Endometrial microvascular endothelial cells (primary cell): Measurements from ENCODE around the gene ARID1B. TPM values are rescaled to one million over a fixed set of nuclear protein-coding genes. Genes with fewer than 3 reads are reported as not detected.

ENCODE experiments used
- in situ Hi-C: cut with HindIII; loops from 2 replicates; pipeline ENCODE4 v1.10.0; 2017; ENCODE audit warnings: low sequenced_read_pairs, low pct_unique_long_range_greater_than_20kb; ENCODE audit errors: inconsistent ontology term
- total RNA-seq: library from RNA; depleted of rRNA; stranded (reverse); fragments of >200 nt; gene quantifications from one replicate; pipeline ENCODE4 v1.2.3, GENCODE V29; 2015; ENCODE audit errors: inconsistent ontology term

ARID1B gene
- total RNA-seq, 1 donor from 2014 or later: 24.6 TPM

DNA sequence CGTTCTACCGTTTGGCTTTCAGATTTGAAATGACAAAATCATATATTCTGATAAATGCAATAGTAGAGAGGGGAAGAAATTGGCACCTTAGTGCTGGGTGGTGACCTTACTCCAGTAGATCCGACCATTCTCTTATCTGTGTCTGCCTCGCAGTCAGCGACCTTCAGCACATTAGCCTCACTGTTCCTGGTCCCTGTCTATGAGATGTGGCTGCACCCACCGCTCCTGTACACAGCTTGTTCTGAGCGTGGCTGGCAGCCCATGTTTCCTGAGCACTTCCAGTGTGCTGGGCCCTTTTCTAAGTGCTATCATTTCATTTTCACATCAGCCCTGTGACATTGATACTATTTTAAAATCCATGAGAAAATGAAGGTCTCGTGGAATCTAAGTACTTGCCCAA, 408.0 kb downstream of the ARID1B start:
- in situ Hi-C loops: no loop called here

DNA sequence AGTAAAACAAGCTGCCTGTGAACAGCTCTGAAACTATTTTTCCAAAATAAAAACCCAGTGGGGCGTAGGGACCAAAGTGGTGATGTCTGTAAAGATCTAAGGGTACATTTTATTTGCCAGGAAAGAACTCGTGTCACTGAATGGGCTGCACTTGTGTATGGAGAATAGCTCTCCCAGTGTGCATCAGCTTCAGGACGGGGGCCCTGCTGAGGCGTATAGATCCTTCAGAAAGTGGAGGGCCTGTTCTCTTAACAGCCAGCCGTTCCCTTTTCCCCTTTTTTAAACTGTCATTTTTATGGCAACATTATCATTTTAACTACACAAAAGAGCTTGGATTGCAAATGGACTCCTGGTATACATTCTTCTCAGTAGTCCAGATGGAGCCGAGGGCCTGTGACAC, 408.8 kb downstream of the ARID1B start:
- in situ Hi-C loops: no loop called here

DNA sequence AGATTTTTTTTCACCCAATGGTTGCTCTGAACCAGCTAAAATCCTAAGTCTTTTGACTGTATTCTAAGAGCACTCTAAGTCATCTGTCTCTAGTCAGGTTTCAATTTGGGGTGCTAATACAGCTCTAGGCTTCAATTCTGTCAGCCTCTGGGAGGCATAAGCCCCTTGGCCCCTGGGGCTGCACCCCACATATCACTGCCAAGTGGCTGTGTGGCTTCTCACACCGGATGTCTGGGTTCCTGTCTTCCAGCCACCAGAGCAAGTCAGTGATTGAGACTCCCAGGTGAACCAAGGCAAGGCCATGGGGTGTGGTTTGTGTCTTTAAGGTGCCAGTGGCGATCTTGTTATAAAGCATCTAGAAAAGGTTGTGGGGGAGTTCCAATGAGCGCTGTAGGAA, 409.6 kb downstream of the ARID1B start:
- in situ Hi-C loops: no loop called here

DNA sequence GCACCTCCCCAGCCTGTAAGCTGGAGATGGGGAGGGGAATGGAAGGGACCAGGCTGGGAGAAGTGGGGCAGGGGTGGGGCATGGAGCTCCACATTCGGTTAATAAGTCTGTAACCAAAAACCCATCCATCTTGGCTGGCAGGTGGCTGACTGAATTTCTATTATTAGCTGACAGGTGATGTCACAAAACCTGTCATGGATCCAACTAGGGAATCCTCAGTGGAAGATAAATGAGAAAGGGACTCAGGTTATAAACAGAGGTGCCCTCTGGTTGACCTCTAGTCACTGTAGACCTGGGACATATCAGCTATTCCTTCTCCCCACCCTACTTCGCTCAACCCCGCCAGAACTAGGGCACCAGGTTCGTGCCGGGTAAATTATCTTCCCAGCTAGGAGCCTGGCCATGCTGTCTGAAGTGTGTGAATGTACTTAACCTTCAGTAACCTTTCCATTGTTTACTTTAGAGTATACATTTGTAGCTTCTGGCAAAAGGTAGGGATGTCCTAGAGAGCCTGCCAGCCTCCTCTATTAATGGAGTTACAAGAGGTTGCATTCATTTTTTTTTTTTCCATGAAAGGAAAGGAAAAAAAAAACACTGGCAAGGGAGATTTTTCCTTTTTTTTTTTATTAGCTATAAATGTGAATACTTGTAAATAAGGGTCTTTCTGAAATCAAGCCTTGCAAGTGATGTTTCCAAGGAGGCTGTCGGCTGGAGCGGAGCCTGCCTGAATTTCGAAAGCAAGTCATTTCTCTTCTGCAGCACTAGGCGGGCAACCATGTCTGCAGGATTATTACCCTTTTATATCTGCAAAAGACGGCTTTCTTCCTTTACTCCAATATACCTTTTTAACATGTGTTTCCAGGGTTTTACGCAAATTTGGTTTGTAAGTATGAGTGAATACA, 410.3 kb downstream of the ARID1B start:
- in situ Hi-C loops: no loop called here

DNA sequence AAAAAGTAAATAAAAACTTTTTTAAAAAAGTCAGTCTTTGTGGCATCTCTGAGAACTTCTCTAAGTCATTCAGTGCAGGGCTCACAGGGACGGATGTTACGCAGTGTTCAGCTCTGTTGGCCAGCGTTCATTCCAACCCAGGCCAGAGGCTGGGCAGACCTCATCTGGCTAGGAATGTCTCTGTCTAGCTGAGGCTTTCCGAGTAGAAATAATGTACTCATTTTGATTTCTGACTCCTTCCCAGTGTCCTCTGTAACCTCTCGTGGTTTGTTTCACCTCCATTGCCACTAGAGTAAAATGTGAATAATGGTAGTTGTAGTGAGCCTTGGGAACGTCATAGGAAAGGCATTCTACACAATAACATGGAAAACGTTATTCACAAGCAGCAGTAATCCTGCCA, 411.0 kb downstream of the ARID1B start:
- in situ Hi-C loops: no loop called here

DNA sequence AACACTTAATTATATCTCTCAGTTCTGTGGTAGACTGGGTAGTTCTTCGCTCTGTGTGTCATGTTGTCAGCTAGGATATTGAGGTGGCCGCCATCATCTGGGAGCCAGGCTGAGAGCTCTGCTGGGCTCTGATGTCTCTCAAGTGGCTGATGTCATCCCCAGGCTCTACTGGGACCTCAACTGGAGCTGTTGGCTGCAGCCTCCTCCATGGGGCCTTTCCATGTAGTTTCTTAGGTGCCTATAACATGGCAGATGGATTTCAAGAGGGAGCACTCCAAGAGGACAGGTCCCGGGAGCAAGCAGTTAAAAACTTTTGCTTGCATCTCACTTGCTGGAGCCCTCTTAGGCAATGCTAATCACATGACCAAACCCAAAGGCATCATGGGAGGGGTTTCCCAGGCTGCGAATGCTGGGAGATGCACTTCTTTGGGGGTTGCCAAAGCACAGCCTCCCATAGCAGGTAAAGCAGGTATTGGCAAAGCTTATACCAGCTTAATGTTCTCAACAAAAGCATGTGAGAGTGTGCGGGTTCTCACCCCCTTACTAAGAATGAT, 416.3 kb downstream of the ARID1B start:
- in situ Hi-C loops: no loop called here

DNA sequence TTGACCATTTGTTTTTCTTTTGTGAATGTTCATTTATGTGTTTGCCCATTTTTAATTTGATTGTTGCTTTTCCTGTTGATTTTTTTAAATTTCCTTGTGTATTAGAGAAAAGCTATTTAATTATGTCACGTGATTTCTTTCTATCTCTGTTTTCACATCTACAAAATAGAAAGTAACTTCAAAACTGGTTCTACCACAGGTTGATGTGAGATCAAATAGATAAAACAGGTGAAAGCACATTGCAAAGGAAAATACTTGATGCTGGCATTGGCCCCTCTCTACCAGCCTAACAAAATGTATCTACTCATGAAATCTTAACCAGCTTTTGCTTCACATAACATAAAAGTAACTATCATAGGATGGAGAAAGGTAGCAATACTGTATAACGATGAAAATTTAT, 416.9 kb downstream of the ARID1B start:
- in situ Hi-C loops: no loop called here

DNA sequence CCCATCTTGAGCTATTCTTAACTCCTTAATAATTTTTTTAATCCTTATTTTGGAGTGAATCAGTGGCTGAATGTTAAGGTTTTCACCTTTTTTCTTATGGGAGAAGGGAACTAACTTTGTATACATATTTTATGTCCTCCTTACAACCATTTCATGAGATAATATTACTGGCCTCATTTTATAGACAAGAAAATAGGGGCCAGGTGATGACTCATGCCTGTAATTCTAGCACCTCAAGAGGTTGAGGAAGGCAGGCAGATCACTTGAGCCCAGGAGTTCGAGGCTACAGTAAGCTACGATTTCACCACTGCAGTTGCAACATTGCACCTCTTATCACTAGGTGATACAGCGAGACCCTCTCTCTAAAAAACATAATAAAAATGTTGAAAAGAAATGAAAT, 417.5 kb downstream of the ARID1B start:
- in situ Hi-C loops: no loop called here

DNA sequence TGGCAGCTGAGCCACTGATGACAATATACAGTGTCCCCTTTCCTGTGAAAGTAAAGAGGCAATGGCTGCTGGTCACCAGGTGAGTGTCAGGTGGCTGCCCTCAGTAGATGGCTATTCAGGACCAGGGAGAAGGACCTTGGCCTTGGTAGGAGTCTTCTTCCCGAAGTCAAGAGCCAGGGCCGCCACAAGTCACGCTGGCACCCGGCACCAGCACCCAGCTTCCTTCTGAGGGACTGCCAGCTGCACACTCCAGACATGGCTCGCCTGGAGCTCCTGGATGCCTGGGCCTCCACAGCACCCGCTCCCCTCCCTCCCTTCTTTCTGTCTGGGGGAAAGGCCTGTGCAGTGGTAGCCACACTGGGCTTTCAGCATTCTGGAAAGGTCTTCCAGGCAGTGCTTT, 419.2 kb downstream of the ARID1B start:
- in situ Hi-C loops: no loop called here

DNA sequence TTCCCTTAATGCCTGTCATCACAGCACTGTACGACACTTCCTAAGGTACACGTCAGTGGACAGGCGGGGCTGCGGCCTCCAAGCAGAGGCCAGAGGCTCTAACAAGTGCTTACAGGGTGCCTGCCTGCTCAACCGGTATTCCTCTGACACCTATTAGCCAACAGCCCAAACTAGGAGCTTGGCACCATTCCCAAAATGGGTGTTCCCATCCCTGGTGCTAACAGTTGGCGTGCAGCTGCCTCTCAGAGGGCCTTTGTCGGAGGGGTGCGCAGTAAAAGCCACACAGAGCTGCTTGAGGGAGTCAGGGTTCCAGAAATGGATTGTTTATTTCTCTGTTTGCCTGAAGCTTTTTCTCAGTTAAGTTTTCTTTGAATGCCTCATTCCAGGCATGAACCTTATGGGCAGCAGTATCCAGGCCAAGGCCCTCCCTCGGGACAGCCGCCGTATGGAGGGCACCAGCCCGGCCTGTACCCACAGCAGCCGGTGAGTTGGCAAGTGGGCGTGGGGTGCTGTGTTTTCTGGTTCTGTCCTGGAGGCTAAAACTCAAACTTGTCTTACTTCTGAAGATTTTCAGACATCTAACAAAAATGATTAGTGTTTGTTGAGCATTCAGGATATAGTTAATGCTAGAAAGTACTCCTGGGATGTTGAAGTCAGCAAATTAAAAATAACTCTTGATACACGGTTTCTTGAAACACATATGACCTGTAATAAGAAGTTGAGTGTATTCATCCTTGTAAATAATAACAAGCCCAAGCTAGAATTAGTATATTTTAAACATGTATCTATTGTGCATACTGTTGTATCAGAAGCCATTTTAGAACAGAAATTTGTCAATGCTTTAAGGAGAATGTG, 421.5 kb downstream of the ARID1B start:
- in situ Hi-C loops: no loop called here

DNA sequence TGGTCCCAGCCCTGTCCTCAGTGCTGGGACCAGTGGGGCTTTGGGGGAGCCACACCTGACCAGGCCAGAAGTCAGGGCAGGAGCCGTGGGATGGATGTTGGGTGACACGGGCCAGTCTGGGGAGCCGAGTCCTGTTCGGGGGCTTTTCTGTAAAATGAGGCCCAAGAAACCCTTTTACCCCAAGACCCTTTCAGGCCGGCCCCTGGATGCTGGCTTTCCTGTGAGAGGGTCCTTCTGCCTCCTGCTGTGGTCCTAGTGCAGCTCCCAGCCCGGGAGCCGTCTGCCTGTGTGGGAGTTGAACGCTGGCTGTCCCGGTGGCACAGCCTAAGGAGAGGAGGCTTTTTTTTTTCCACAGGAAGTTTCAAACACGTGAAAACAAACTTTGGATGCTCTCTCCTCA, 422.9 kb downstream of the ARID1B start:
- in situ Hi-C loops: no loop called here

DNA sequence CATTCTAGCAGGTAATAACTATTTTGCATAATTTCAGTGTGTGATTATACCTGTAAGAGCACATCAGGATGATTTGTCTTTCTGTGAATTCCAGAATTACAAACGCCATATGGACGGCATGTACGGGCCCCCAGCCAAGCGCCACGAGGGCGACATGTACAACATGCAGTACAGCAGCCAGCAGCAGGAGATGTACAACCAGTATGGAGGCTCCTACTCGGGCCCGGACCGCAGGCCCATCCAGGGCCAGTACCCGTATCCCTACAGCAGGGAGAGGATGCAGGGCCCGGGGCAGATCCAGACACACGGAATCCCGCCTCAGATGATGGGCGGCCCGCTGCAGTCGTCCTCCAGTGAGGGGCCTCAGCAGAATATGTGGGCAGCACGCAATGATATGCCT, 423.4 kb downstream of the ARID1B start:
- in situ Hi-C loops: no loop called here

DNA sequence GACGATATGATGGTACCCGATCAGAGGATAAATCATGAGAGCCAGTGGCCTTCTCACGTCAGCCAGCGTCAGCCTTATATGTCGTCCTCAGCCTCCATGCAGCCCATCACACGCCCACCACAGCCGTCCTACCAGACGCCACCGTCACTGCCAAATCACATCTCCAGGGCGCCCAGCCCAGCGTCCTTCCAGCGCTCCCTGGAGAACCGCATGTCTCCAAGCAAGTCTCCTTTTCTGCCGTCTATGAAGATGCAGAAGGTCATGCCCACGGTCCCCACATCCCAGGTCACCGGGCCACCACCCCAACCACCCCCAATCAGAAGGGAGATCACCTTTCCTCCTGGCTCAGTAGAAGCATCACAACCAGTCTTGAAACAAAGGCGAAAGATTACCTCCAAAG, 423.9 kb downstream of the ARID1B start:
- in situ Hi-C loops: no loop called here

DNA sequence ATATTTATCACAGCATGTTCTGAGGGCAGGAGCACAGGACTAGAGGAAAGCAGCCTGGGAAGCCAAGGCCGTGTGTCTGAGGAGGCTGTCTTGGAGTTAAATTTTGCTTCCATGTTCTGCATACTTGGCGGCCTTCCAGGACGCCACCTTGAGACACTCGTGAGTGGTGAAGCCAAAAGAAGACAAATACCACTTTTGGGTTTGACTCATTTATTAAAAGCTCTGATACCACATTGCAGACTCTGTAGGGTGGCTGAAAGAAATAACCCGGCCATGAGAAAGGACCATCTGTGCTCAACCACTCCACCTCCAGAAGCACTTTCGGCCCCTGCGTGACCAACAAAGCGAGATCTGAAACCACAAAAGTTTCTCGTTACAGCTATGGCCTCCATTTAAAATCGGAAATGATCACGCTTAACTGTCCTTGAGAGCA, 426.1 kb downstream of the ARID1B start:
- in situ Hi-C loops: no loop called here

DNA sequence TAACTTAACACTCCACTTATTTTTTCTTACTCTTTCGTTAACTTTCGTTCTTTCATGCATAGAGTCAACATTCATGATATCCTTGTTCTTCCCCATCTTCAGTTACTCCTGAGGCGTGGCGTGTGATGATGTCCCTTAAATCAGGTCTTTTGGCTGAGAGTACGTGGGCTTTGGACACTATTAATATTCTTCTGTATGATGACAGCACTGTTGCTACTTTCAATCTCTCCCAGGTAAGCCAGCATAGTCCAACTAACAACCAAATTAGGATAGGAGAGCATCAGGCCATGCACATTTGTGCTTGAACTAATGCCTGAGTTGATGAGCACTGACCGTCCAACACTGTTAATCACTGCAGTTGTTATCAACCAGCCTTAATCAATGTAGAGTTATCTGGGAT, 426.6 kb downstream of the ARID1B start:
- in situ Hi-C loops: no loop called here

DNA sequence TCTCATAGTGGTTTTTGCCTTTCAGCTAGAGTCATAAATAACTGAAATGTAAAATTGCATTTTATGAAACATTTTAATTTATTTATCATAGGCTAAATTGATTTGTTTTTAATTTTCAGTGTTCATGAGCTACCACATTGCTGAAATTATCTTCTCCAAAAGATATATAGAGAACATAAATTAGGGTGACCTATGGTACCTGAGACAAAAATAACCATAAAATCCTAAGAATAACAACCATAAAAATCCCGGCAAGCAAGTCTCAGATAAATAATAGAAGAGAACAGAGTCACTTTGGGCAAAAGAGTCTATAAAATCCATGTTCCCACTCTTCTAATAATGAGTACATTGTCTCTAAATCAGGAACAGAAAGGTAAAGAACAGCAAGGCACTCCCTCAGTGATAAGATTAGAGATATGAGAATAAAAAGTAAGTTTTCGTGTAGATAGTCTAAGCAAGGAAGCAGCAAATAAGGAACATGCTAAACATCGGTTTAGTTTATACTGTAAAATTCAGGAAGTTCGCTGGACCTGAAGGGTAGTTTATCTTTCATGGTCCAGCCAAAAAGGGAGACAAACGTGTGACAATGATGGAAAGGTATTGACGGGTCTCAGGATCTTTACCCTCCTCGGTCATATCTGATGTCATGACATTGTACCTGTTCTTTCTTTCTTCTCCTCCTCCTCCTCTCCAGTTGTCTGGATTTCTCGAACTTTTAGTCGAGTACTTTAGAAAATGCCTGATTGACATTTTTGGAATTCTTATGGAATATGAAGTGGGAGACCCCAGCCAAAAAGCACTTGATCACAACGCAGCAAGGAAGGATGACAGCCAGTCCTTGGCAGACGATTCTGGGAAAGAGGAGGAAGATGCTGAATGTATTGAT, 428.5 kb downstream of the ARID1B start:
- in situ Hi-C loops: no loop called here

DNA sequence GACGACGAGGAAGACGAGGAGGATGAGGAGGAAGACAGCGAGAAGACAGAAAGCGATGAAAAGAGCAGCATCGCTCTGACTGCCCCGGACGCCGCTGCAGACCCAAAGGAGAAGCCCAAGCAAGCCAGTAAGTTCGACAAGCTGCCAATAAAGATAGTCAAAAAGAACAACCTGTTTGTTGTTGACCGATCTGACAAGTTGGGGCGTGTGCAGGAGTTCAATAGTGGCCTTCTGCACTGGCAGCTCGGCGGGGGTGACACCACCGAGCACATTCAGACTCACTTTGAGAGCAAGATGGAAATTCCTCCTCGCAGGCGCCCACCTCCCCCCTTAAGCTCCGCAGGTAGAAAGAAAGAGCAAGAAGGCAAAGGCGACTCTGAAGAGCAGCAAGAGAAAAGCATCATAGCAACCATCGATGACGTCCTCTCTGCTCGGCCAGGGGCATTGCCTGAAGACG, 429.2 kb downstream of the ARID1B start:
- in situ Hi-C loops: no loop called here

DNA sequence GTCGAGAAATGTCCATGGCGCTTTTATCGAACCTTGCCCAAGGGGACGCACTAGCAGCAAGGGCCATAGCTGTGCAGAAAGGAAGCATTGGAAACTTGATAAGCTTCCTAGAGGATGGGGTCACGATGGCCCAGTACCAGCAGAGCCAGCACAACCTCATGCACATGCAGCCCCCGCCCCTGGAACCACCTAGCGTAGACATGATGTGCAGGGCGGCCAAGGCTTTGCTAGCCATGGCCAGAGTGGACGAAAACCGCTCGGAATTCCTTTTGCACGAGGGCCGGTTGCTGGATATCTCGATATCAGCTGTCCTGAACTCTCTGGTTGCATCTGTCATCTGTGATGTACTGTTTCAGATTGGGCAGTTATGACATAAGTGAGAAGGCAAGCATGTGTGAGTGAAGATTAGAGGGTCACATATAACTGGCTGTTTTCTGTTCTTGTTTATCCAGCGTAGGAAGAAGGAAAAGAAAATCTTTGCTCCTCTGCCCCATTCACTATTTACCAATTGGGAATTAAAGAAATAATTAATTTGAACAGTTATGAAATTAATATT, 430.4 kb downstream of the ARID1B start:
- in situ Hi-C loops: no loop called here
